SK-N-SH treated with all-trans-retinoic acid at 6 μM for 48 hours (cell line): ENCODE measurements around the gene CD274.

Source experiments
- ATAC-seq: fragments of 200-7000 bp; cut with Tn5 transposase; 3 replicates; pipeline ENCODE4 v1.9.1; 2020; ENCODE audit warnings: mild to moderate bottlenecking, moderate library complexity
- ARNTL ChIP-seq: fragments of 450-650 bp; formaldehyde crosslinking; IDR thresholded peaks from 2 replicates; pipeline ENCODE4 v1.5.0; 2020; ENCODE audit warnings: low read depth, mild to moderate bottlenecking, moderate library complexity, borderline replicate concordance
- BACH2 ChIP-seq: fragments of 250-450 bp; sonication (Bioruptor Pico); IDR thresholded peaks from 2 replicates; pipeline ENCODE4 v1.9.0; 2021; ENCODE audit warnings: mild to moderate bottlenecking, borderline replicate concordance
- CREB5 ChIP-seq: fragments of 250-450 bp; sonication (Bioruptor Pico); IDR thresholded peaks from 2 replicates; pipeline ENCODE4 v1.5.1; 2020; ENCODE audit warnings: low read depth, mild to moderate bottlenecking, moderate library complexity
- CSDC2 ChIP-seq: fragments of 250-450 bp; sonication (Bioruptor Pico); IDR thresholded peaks from 2 replicates; pipeline ENCODE4 v1.5.0; 2020; ENCODE audit warnings: mild to moderate bottlenecking, moderate library complexity
- CSRNP3 ChIP-seq: fragments of 250-450 bp; sonication (Bioruptor Pico); IDR thresholded peaks from 2 replicates; pipeline ENCODE4 v1.5.1; 2021; ENCODE audit warnings: mild to moderate bottlenecking, moderate library complexity
- ESRRG ChIP-seq: fragments of 250-450 bp; sonication (Bioruptor Pico); IDR thresholded peaks from 2 replicates; pipeline ENCODE4 v1.6.1; 2021; ENCODE audit warnings: mild to moderate bottlenecking
- ISL1 ChIP-seq: fragments of 250-450 bp; sonication (Bioruptor Pico); IDR thresholded peaks from 2 replicates; pipeline ENCODE4 v2.1.2; 2022; ENCODE audit warnings: mild to moderate bottlenecking, moderate library complexity
- OSR1 ChIP-seq: fragments of 250-450 bp; sonication (Bioruptor Pico); IDR thresholded peaks from 2 replicates; pipeline ENCODE4 v1.8.0; 2022; ENCODE audit warnings: moderate library complexity, mild to moderate bottlenecking, inconsistent platforms
- PATZ1 ChIP-seq: fragments of 250-450 bp; sonication (Bioruptor Pico); IDR thresholded peaks from 2 replicates; pipeline ENCODE4 v1.8.0; 2020; ENCODE audit warnings: mild to moderate bottlenecking, moderate library complexity, borderline replicate concordance
- POU6F1 ChIP-seq: fragments of 250-450 bp; sonication (Bioruptor Pico); IDR thresholded peaks from 2 replicates; pipeline ENCODE4 v1.8.0; 2021; ENCODE audit warnings: low read depth, mild to moderate bottlenecking, moderate library complexity, borderline replicate concordance
- PPARA ChIP-seq: fragments of 250-450 bp; sonication (Bioruptor Pico); IDR thresholded peaks from 2 replicates; pipeline ENCODE4 v1.5.0; 2020; ENCODE audit warnings: mild to moderate bottlenecking, borderline replicate concordance
- RARB ChIP-seq: fragments of 250-450 bp; sonication (Bioruptor Pico); IDR thresholded peaks from 2 replicates; pipeline ENCODE4 v1.8.0; 2021; ENCODE audit warnings: mild to moderate bottlenecking, moderate library complexity
- SNAI2 ChIP-seq: fragments of 250-450 bp; sonication (Bioruptor Pico); IDR thresholded peaks from 2 replicates; pipeline ENCODE4 v1.5.0; 2020; ENCODE audit warnings: mild to moderate bottlenecking, moderate library complexity
- TCF4 ChIP-seq: fragments of 250-450 bp; sonication (Bioruptor Pico); IDR thresholded peaks from 2 replicates; pipeline ENCODE4 v1.8.0; 2021; ENCODE audit warnings: mild to moderate bottlenecking, moderate library complexity, borderline replicate concordance
- TOX ChIP-seq: fragments of 250-450 bp; sonication (Bioruptor Pico); IDR thresholded peaks from 2 replicates; pipeline ENCODE4 v1.8.0; 2021; ENCODE audit warnings: mild to moderate bottlenecking, moderate library complexity, borderline replicate concordance
- TSHZ2 ChIP-seq: fragments of 250-450 bp; sonication (Bioruptor Pico); IDR thresholded peaks from 2 replicates; pipeline ENCODE4 v1.5.0; 2020; ENCODE audit warnings: mild to moderate bottlenecking, moderate library complexity
- ZC3H10 ChIP-seq: fragments of 250-450 bp; sonication (Bioruptor Pico); IDR thresholded peaks from 2 replicates; pipeline ENCODE4 v1.5.1; 2021; ENCODE audit warnings: mild to moderate bottlenecking, moderate library complexity
- ZFP3 ChIP-seq: fragments of 250-450 bp; sonication (Bioruptor Pico); IDR thresholded peaks from 2 replicates; pipeline ENCODE4 v1.5.0; 2020; ENCODE audit warnings: mild to moderate bottlenecking, moderate library complexity
- ZFP30 ChIP-seq: fragments of 450-650 bp; formaldehyde crosslinking; IDR thresholded peaks from 2 replicates; pipeline ENCODE4 v1.5.0; 2022; ENCODE audit warnings: mild to moderate bottlenecking, moderate library complexity
- ZNF70 ChIP-seq: fragments of 450-650 bp; formaldehyde crosslinking; IDR thresholded peaks from 2 replicates; pipeline ENCODE4 v1.5.0; 2020; ENCODE audit warnings: mild to moderate bottlenecking, moderate library complexity
- ZNF8 ChIP-seq: fragments of 450-650 bp; formaldehyde crosslinking; IDR thresholded peaks from 2 replicates; pipeline ENCODE4 v1.5.0; 2020; ENCODE audit warnings: mild to moderate bottlenecking, moderate library complexity

CD274 gene

GRCh38 chr9:5425006-5425628, 25.2 kb upstream of the CD274 start:
- TF ChIP-seq ZNF8 (no peak), ZFP3 (no peak), TOX (CRISPR knock-in tag) (no peak), ARNTL (CRISPR knock-in tag) (no peak), BACH2 (CRISPR knock-in tag) (no peak), TCF4 (CRISPR knock-in tag) (no peak), ESRRG (CRISPR knock-in tag) (no peak), CSRNP3 (CRISPR knock-in tag) (no peak), TSHZ2 (CRISPR knock-in tag) (no peak), ZNF70 (CRISPR knock-in tag) (no peak), CSDC2 (CRISPR knock-in tag) (no peak), CREB5 (CRISPR knock-in tag) (no peak)
- ATAC-seq, result peak; percentile 40; the same call in 2 of the 3 replicates

- no peak for ATAC-seq
- TF ChIP-seq POU6F1 (CRISPR knock-in tag), result no peak
- TF ChIP-seq OSR1, result no peak
- TF ChIP-seq ZC3H10, result no peak
- no peak for TF ChIP-seq ZFP30 (CRISPR knock-in tag)
- TF ChIP-seq PPARA (CRISPR knock-in tag), result no peak
- TF ChIP-seq RARB, result no peak
- TF ChIP-seq CREB5 (CRISPR knock-in tag), result no peak
Observed at GRCh38 chr9:5427005-5427404, 23.3 kb upstream of the CD274 start.

- ATAC-seq, result no peak
- no peak for TF ChIP-seq CREB5 (CRISPR knock-in tag)
- no peak for TF ChIP-seq ZNF70 (CRISPR knock-in tag)
- no peak for TF ChIP-seq ZFP3
- no peak for TF ChIP-seq PATZ1
- no peak for TF ChIP-seq SNAI2 (CRISPR knock-in tag)
- TF ChIP-seq ISL1, result no peak
- TF ChIP-seq ZNF8, result no peak
Observed at GRCh38 chr9:5428172-5428571, 22.2 kb upstream of the CD274 start.
